Caki2 (cell line): ENCODE results near the gene KCNQ1OT1. TPM values are rescaled to one million over a fixed set of nuclear protein-coding genes. Genes with fewer than 3 reads are reported as not detected.

Experiments used
- DNase-seq: peaks from one replicate; pipeline ENCODE4 v3.0.0-alpha.2; 2015; ENCODE audit warnings: low read depth
- in situ Hi-C: cut with HindIII; loops from 2 replicates; pipeline ENCODE4 v1.10.0; 2016; ENCODE audit warnings: low sequenced_read_pairs, low pct_unique_long_range_greater_than_20kb, mixed read lengths
- total RNA-seq: library from RNA; depleted of rRNA; stranded (reverse); fragments of >200 nt; shearing (Covaris generic); gene quantifications from 2 replicates; pipeline ENCODE4 v1.2.3, GENCODE V29; 2014; ENCODE audit warnings: low replicate concordance

The KCNQ1OT1 gene
- total RNA-seq, 1 experiment from 2014 or later, result not detected

DNA sequence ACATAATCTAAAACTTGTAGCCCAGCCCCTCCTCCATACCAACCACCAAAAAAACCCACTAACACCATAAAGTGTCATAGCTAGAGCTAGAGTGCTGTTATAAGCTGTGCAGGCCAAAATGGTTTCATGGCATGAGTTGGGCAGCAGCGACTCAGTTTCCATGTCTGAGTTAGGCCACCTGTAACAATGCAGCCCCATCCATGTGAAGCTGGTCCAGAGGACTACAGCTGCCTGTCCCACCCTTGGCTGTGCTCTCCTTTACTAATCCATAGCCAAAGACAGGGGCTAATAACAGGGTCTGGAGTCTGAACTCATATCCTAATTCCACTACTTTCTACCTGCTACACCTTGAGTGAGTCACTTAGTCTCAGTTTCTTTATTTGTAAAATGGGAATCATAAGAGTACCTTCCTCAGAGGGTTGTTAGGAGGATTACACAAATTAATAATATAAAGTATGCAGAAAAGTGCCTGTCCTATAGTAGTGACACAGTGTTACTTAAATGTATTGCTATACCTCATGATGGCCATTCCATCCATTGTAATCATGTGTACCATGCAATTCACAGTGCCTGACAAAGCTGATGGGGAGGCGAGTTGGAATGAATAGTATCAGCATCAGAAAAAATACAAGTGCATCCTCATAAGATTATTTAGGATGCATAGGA, 20.6 kb downstream of the KCNQ1OT1 start:
- no peak for DNase-seq
- in situ Hi-C loops, result no loop called here

DNA sequence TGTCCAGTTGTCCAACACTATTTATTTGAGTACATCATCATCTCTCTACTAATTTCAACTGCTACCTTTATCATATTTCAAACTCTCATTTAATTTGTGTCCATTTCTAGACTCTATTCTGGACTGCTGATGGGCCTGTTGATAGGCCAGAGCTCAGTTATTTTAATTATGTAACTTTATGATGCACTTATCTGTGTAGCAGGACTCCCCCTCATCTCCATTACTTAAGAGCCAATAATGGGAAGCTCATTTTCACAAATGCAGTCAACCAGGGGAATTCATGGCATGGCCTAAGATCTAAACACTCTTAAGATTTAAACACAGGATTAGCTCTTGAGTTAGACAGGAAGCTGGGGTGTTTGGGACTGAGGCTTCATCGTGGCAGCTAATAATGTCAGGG, 21.4 kb downstream of the KCNQ1OT1 start:
- in situ Hi-C loops, result no loop called here
- DNase-seq, result no peak

DNA sequence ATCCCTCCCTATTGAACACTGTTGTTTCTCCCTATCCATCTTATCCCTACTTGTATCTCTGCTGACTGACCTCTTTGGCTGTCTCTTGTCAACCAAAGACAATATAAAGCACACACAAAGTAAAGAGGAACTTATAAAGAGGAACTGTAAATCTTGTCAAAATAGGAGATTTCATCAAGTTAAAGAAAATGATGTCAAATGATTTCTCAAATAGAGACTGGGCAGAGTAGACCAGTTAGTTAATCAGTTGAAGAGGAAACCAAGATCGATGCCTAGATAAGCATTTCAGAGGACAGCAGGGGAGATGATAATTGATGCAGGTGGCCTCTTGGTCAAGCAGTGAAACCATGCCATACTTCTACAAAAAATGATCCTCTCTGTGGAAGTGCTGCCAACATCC, 22.7 kb downstream of the KCNQ1OT1 start:
- DNase-seq, result no peak
- in situ Hi-C loops, result no loop called here

DNA sequence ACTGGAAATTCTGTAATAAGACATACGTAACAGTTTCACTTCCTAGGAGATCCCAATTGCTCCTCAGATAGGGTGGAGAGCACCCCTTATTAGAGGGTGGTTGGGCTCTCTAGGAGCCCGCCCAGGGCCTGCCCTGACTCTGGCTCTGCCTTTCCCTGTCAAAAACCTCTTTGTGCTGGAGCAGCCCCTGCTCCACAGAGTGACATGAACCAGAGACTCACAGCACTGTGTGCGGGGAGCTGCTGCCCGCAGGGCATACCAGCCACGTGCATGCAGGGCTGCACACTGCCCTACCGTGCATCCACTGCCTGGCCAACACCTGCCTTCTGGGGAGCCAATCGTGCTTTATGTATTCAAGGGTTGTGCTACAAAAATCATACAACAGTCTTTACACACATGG, 24.3 kb downstream of the KCNQ1OT1 start:
- in situ Hi-C loops, result no loop called here
- no peak for DNase-seq

DNA sequence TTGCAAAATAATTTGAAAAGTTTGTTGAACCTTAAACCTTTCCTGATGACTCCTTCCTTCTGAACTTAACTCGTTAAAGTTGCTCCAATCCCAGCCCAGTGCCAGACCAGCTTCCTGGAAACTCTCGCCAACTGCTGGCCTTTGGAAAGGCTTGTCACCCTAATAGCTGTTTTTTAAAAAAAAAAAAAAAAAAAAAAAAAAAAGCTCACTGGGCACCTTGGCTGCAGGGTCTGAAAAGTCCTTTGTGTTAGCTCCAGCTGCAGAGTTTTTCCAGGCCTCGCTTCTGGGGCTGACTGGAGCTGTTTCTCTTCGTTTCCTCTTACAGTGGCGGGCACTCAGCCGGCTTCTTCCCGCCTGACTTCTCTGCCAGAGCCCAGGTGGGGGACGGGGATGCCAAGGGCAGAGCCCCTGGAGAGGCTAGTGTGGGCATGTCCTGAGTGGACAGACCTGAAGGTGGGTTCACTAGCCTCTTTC, 25.1 kb downstream of the KCNQ1OT1 start:
- DNase-seq, result no peak
- in situ Hi-C loops, result no loop called here

DNA sequence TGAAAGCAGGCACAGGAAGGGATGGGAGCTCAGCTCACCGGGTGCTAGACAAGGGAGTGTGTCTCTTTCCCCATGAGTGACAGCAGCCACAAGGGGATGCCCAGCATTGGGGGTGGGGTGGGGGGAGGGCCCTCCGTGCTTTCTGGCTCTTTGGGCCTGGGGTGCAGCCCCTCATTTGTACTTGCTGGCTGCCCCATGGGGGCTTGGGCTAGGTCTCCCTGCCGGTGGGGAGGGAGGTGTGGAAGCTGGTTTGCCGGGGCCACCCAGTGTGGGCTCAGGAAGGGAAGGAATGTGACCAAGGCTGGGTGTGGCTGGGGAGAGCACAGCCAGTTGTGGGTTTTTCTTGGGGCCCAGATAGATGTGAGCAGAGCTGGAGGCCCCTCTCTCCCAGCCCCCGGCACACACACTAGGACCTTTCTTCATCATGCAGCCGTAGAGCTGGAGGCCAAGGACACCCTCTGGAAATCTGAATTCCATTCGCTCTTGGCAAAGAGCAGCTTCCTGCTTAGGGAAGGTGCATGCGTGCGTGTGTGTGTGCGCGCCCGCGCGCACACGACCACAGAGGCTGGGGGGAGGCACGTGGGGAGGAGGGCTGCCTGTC, 25.8 kb downstream of the KCNQ1OT1 start:
- in situ Hi-C loops, result no loop called here
- DNase-seq, result no peak

DNA sequence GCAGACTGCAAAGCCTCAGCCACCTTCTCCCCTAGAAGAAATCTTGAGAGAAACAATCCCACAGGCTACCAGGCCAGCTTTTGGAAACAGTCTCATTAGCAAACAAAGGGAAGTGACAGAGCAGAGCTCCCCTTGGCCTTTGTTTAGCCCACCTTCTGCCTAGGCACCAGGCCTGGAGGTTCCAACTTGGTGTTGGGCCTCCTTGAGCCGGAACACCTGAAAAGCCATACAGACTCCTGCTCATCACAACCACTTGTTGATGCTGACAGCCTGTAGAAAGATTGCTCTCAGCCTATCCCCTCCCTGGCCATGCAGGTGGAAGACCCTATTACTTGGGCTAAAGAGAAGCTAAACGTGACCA, 26.6 kb downstream of the KCNQ1OT1 start:
- in situ Hi-C loops, result no loop called here
- no peak for DNase-seq

DNA sequence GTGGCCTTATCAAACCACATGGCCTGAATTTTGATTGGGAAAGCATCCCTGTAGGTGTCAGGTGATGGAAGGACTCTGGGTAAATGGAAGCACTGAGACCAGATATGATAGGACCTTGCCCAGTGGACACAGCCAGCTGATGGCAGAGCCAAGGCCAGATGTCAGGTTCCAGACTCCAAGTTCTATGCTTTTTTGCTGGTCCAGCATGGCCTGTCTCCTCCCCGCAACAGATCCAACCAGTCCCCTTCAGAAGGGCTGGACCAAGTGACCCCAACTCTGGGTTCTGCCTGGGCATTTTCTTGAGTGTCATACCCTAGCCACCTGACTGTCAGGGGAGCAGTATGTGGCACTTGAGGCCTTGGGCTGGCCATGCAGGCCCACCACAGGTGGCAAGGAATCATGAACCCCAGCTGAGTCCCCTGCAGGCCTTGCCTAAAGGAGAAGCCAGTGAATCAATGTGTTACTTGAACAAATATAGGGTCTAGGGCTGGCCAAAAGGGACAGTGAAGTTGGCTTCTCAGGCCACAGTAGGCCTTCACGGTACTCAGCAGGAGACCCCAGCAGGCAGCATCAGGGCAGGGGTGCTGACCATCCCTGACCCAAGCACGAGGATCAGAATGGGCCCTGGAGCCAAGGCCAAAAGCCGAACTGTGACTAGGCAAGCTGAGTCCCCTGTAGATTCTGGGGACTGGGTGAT, 27.1 kb downstream of the KCNQ1OT1 start:
- DNase-seq, result no peak
- in situ Hi-C loops, result no loop called here

DNA sequence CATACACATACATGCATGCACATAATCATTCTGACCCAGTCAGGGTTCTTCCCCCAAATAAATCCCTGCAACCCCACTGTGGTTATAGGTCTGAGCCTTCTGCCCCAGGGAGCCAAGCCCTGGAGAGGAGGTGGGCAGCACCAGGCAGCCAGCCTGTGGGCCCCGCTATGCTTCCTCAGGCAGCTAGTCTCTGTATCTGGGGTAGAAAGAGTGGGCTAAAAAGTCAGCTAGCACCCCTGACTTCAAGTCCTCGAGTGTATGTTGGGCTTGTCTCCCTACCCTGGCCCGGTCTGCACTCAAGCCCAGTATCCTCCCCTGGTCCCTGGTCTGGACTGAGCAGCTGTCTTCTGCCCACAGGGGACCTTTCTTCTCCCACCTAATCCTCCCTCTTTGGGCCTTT, 28.0 kb downstream of the KCNQ1OT1 start:
- in situ Hi-C loops, result no loop called here
- no peak for DNase-seq

DNA sequence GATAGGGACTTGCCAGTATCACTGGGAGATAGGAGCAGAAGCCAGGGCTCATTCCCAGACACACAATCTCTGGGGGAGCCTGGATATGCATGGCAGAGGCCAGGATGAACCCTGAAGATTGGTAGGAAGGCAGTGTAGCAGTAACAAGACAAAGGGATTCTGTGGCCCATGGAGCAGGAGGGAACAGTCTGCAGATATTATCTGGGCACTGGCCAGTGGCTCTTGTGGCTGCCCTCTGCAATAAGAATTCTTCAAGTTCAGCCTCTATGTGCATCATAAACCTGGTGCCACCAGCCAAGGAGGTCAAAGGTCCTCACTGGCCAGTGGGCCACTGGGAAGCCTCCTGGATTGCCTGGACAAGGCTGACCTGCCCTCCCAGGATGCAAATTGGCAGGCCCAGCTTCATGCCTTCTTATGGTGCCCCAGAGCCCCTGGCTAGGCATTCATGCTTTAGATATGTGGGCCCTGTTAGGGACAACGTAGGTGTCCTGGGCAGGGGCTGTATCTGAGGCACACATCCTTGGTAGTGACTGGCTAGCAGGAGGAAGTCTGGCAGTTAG, 29.2 kb downstream of the KCNQ1OT1 start:
- in situ Hi-C loops, result no loop called here
- no peak for DNase-seq

DNA sequence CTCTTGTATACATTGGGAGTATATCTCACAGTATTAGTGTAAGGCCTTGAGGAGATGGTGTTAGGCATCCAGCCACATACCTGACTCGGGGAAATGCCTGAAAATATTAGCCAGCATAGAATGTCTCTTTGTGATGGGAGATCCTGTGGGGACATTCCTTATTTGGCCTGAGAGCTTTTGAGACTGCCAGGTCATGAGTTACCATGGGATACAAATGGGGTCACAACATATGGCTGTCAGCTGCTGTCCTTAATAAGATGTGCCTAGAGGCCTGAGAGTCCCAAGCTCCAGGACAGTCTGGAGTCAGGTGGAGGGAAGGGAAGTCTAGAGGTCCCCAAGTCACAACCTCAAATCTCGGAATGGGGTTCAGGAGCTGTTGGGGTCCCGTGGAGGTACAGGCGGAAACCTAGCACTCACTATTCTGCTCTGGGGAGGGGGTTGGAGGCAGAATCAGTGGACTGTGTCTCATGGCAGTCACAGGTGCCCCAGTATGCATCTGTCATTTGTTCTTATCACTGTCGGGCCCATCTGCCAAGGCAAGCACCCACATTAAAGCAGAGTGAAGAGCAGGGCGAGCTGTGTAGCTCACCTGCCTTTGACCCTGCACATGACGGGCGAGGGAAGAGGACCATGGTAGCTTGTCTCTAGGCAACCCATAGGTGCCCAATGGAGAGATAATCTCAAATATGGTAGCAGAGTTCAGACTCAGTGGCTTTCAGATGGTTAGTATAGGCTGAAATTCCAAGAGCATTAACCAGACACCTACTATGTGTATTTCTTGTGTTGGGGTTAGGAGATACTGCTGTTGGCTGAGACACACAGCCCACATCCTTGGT, 29.9 kb downstream of the KCNQ1OT1 start:
- in situ Hi-C loops, result no loop called here
- DNase-seq, result no peak

DNA sequence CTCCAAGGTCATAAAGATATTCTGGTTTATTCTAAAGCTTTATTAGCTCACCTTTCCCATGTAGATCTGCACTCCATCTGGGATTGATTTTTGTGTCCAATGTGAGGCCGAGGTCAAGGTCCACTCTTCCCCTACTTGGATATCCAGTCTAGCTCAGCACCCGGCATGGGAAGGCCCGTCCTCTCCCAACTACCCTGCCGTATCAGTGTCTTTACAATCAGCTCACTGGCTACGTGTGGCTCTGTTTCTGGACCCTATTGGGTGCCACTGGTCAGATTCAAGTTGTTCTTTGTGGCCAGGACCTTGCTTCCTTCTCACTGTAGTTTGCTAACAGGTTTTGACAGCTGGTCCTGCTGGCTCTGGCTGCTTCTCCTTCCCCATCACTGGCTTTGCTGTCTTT, 30.9 kb downstream of the KCNQ1OT1 start:
- in situ Hi-C loops, result no loop called here
- no peak for DNase-seq

DNA sequence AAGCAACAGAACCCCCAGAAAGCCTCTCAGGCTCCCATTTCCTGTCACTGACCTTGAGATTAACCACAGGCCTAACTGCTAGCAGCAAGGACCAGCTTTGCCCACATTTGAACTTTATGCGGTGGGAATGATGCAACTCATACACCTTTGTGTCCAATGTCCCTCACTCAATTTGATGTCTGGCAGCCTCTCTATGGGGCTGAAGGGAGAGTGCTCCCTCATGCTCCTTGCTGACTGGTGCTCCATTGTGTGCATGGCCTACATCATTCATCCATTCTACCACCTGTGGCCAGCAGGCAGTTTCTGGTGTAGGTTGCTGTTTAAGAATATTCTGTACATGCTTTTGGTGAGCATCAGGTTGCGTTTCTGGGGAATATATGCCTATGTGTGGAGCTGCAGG, 31.9 kb downstream of the KCNQ1OT1 start:
- no peak for DNase-seq
- in situ Hi-C loops, result no loop called here

DNA sequence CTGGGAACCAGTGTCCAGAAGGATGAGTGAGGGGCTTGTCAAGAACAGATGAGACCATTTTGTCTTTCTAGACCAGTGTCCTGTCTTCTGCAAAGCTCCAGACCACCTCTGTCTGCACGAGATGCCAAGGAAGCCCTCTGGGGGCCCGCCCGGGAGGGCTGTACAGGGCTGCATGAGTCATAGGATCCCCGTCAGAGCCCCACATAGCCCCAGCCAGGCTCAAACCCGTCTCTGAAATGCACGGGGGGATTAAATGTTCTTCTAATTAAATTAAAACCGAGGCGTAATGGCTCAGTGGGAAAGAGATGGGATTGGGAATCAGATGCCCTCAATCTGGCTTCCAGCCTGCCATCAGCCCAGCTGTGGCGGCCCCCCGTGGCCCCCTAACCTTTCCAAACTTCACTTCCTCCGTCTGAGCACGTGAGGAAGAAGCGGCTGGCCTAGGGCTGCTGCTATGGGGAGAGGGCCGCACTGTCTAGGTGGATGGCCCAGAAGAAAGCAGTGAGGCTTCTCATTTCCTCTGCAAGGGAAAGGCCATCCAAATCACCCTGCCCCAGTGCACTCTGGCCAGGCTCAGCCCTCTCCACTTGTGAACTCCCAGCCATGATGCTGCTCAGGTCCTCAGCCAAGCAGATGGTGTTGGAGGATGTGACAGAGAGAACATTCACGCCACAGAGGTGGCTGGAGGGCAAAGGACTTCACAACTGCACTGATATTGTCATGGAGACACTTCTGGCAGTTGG, 32.8 kb downstream of the KCNQ1OT1 start:
- in situ Hi-C loops, result no loop called here
- no peak for DNase-seq

DNA sequence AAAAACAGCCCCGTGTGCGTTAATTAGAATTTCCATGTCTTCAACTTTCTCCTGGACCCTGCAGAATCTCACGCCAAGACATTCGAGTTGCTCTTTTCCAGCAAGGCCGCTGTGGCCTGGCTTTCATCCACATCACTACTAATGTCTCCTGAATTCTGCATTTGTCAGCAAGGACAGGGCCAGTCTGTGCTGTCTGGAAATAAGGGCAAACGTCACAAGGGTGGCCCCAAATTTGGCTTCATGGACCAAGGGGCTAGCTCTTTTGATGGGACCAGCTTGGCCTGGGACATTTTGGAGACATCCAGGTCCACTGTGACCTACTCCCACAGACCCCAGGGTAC, 33.4 kb downstream of the KCNQ1OT1 start:
- DNase-seq, result no peak
- in situ Hi-C loops, result no loop called here

DNA sequence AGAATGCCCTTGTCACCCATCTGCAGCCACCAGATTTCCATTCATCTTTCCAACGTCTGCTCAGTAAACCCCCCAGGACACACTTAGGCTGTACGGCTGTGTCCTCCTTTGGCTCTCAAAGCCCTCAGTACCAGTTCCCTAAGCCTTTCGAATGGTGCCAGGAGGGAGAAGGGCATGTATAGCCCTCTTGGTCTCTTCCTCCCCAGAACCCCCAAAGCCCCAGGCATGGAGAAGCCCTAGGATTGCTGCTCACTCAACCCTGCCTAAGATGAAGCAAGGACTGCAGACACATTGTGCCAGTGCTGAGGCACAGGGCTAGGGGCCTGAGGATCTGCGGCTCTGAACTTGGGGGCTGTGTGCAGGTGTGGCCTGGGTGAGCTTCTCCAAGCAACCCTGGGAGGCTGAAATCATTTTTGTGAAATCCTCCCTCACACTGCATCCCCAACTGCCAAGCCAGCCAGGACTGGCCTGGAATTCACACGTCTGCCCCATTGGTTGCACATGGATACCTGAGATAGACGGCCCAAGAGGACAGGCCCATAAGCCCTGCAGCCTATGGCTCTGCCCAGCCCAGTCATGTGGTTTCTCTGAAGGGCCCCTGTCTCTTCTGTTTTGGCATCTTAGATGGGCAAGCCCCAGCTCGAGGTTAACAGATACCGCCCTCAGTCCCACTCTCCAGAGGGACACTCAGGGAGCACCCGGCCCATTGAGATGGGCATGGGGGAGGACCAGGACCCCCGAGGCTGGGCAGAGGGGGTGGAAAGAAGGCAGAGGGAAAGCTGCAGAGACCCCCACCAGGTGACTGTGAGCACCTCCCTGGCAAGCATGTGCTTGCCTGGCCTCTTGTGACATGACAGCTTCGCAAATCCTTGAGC, 34.0 kb downstream of the KCNQ1OT1 start:
- in situ Hi-C loops, result no loop called here
- DNase-seq, result no peak

DNA sequence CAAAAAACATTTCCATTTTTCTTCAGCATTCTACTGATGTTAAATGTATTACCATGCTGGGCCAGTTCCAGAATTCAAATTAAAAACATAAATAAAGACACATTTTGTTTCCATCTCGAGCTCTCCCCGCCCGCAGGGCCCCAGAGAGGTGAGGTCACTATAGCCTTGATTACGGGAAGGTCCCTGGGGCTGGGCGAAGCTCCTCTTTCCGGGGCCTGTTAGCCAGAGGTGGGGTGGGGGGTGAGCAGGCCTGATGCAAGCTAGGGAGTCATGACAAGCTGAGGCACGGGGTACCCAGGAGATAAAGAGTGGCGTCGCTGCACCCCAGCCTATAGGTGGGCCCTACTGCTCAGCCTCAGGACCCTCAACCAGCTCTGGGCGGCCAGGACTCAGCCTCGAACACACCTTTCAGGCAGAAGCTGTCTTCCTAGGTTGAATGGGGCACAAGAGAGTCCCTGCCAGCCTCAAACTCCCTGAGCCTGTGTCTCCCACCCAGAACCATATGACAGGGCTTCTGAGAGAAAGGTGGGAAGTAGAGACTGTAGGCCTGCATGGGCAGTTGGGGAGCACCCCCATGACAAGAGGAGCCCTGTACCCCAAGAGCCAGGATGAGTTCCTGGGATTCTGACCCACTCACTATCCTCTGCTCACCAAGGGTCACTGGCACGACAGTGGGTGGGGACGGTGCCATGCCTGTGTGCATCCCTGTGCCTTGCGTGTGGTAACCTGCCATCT, 34.8 kb downstream of the KCNQ1OT1 start:
- no peak for DNase-seq
- in situ Hi-C loops, result no loop called here
